ENCODE results near the gene APEH. TPM values are rescaled to one million over a fixed set of nuclear protein-coding genes. Genes with fewer than 3 reads are reported as not detected.
A peak's percentile ranks its signal among the peaks of the same experiment; 100 is the strongest.

APEH gene
- total RNA-seq, 4 donors from 2014 or later, result 48.2 to 75.5 (median 68.1) TPM

DNA sequence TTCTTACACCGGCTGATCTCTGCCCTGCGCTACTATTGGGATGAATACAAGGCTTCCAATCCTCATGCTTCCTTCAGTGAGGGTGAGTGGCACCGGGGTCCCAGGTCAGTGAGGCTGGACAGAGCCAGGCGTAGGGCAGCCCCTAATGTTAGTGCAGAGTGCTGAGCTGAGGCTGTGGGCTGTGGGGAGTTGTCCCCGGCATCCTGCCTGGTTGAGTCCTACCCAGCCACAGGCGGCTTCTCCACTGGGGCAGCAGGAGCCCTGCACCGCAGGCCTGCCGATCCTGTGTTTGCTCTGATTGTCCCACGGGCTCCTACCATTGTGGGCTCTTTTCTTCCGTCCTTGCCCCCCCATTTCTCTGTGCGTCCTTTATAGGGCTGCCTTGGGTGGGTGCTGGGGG is 28.5 kb downstream of the APEH start:
- Histone ChIP-seq H3K4me3 (no peak overlapping the region), H3K9me3 (no peaks in the 10 kb centered on the region), H3K27me3 (no peaks in the 10 kb centered on the region), H3K27ac (replicated peaks in 1 of 4) (no peak overlapping the region), H3K36me3 (peaks cover 33 to 98% (median 85%) of the 10 kb centered on the region in 4 donors), H3K4me1 (peaks cover 0 to 4% (median 2%) of the 10 kb centered on the region in 4 donors)
- no peak for DNase-seq (ENCODE audit: extremely low spot score)
- TF ChIP-seq EP300 (IDR thresholded peaks at IDR 0.05) (no peak), POLR2A (IDR thresholded peaks at IDR 0.05; ENCODE audit: low read depth) (no peak), POLR2AphosphoS5 (IDR thresholded peaks at IDR 0.05) (no peak)
- TF ChIP-seq, protein P1, sequence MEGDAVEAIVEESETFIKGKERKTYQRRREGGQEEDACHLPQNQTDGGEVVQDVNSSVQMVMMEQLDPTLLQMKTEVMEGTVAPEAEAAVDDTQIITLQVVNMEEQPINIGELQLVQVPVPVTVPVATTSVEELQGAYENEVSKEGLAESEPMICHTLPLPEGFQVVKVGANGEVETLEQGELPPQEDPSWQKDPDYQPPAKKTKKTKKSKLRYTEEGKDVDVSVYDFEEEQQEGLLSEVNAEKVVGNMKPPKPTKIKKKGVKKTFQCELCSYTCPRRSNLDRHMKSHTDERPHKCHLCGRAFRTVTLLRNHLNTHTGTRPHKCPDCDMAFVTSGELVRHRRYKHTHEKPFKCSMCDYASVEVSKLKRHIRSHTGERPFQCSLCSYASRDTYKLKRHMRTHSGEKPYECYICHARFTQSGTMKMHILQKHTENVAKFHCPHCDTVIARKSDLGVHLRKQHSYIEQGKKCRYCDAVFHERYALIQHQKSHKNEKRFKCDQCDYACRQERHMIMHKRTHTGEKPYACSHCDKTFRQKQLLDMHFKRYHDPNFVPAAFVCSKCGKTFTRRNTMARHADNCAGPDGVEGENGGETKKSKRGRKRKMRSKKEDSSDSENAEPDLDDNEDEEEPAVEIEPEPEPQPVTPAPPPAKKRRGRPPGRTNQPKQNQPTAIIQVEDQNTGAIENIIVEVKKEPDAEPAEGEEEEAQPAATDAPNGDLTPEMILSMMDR (IDR thresholded peaks at IDR 0.05), result no peak
- WGBS, result 91% methylated on average over 10 of the region's 11 CpGs
- intact Hi-C loops (cut with DNase I), result loop anchor here (5.0 kb wide), 1 partner anchor 135 kb away; no protein-coding TSS in a partner anchor

DNA sequence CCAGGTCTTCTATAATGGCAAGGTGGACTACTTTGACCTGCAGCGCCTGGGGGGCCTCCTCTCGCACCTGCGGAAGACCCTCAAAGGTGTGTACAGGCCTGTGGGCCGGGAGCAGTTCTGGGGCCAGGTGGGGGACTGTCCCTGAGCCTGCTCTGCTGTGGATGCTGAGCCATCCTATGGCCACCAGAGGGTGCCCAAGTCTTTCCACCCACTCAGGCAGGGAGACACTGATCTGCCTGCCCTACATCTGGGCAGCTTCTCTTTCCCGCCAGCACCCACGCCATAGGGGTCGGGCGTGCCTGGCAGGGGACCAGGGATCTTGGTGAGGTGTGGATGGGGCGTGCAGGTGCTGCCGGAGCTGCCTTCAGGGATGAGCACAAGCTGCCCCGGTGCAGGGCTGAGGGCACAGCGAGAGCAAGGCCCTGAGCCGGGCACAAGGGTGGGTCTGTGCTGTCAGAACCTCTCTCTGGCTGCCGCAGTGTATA is 29.3 kb downstream of the APEH start:
- Histone ChIP-seq H3K4me3 (no peak overlapping the region), H3K36me3 (peaks cover 27 to 90% (median 79%) of the 10 kb centered on the region in 4 donors), H3K4me1 (peaks cover 0 to 4% (median 2%) of the 10 kb centered on the region in 4 donors), H3K27ac (replicated peaks in 1 of 4) (no peak overlapping the region), H3K9me3 (no peaks in the 10 kb centered on the region), H3K27me3 (no peaks in the 10 kb centered on the region)
- intact Hi-C loops (cut with DNase I), result loop anchor here (5.0 kb wide), 1 partner anchor 134 kb away; no protein-coding TSS in a partner anchor
- TF ChIP-seq, protein P1 (IDR thresholded peaks at IDR 0.05), result peak; percentile 69 to 94 (median 77)
- TF ChIP-seq EP300 (IDR thresholded peaks at IDR 0.05), result no peak
- 62% methylated on average over 6 of the region's 14 CpGs for WGBS
- DNase-seq (ENCODE audit: extremely low spot score), result no peak

DNA sequence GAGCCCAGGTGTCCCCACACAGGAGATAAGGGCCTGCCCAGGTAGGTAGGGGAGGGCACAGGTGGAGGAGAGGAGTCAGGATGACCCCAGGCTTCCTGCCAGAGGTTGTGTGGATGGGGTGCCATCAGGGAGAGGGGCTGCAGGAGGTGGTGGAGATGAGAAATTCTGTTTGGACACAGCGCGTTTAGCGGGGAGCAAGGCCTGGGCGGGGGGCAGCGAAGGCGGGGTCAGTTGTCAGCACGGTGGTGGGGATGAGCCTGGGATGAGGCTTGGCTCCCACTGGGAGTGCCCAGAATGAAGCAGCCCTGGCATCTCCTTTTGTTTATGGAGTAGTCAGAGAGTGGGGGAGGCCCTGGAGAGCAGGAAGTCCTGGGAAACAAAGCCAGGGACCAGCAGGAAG is 29.8 kb downstream of the APEH start:
- H3K36me3 ChIP-seq, result peaks cover 24 to 90% (median 76%) of the 10 kb centered on the region in 4 donors
- 88% methylated on average over 7 of the region's 7 CpGs for WGBS
- no peaks in the 10 kb centered on the region for H3K9me3 ChIP-seq
- H3K27me3 ChIP-seq, result no peaks in the 10 kb centered on the region
- intact Hi-C loops (cut with DNase I), result loop anchor here (5.0 kb wide), 1 partner anchor 133 kb away; no protein-coding TSS in a partner anchor
- no peak for DNase-seq (ENCODE audit: extremely low spot score)
- peaks cover 0 to 4% (median under 1%) of the 10 kb centered on the region in 4 donors for H3K4me1 ChIP-seq
- H3K4me3 ChIP-seq, result no peak overlapping the region
- no peak overlapping the region for H3K27ac ChIP-seq (replicated peaks in 1 of 4)
- TF ChIP-seq POLR2AphosphoS5 (IDR thresholded peaks at IDR 0.05), result no peak

DNA sequence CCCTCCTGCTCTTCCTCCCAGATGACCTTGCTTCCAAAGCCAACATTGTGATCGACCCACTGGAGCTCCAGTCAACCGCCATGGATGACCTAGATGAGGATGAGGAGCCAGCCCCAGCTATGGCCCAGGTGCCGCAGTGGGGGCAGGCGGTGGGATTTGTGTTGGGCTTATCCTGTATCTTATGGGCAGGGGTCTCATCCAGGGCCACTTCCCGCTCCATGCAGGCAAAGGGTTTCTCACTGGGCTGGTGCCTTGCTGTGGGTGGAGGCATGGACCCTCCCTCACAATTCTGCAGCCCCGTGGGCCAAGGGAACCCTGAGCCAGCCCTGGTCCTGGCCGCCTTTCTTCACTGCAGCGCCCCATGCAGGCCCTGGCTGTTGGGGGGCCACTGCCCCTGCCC is 30.5 kb downstream of the APEH start:
- Histone ChIP-seq H3K4me1 (peaks cover 0 to 4% (median 0%) of the 10 kb centered on the region in 4 donors), H3K27me3 (no peaks in the 10 kb centered on the region), H3K27ac (replicated peaks in 1 of 4) (no peak overlapping the region), H3K9me3 (no peaks in the 10 kb centered on the region), H3K36me3 (peaks cover 24 to 85% (median 69%) of the 10 kb centered on the region in 4 donors), H3K4me3 (no peak overlapping the region)
- DNase-seq (ENCODE audit: extremely low spot score), result no peak
- intact Hi-C loops (cut with DNase I), result loop anchor here (5.0 kb wide), 1 partner anchor 133 kb away; no protein-coding TSS in a partner anchor
- TF ChIP-seq, protein P1 (IDR thresholded peaks at IDR 0.05), result no peak
- TF ChIP-seq POLR2AphosphoS5 (IDR thresholded peaks at IDR 0.05) (no peak), POLR2A (IDR thresholded peaks at IDR 0.05; ENCODE audit: low read depth) (no peak), EP300 (IDR thresholded peaks at IDR 0.05) (no peak)
- 100% methylated on average over 2 of the region's 8 CpGs for WGBS

DNA sequence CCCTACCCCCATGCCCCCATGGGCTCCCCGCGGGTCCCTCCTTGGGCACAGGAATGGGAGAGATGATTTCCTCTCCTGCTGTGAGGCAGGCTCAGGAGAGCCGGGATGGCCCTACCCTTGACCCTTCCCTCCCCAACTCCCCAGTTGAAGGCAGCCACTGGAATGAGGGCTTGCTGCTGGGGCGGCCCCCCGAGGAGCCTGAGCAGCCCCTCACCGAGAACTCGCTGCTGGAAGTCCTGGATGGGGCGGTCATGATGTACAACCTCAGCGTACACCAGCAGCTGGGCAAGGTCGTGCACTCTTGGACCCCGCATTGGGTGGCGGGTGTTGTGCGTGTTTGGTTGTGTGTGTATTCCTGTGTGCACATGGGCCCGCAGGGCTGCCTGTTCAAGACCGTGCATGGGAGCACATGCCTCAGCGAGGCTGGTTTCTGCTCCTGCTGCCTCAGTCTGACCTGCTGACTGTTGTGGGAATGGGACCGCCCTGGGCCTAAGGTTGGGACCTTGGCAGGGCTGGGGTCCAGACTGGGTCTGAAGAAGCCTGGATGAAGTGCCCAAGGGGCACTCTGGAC is 31.3 kb downstream of the APEH start:
- Histone ChIP-seq H3K9me3 (no peaks in the 10 kb centered on the region), H3K27me3 (no peaks in the 10 kb centered on the region), H3K36me3 (peaks cover 17 to 85% (median 61%) of the 10 kb centered on the region in 4 donors), H3K4me1 (peaks cover 0 to 4% (median 0%) of the 10 kb centered on the region in 4 donors), H3K27ac (replicated peaks in 1 of 4) (no peak overlapping the region), H3K4me3 (no peak overlapping the region)
- DNase-seq (ENCODE audit: extremely low spot score), result no peak
- no peak for TF ChIP-seq POLR2AphosphoS5 (IDR thresholded peaks at IDR 0.05)
- TF ChIP-seq, protein P1 (IDR thresholded peaks at IDR 0.05), result no peak
- TF ChIP-seq POLR2A (IDR thresholded peaks at IDR 0.05; ENCODE audit: low read depth), result no peak
- no peak for TF ChIP-seq EP300 (IDR thresholded peaks at IDR 0.05)
- intact Hi-C loops (cut with DNase I), result no loop called here
- 96% methylated on average over 7 of the region's 17 CpGs for WGBS

Data from esophagus muscularis mucosa (tissue), 4 donors.